Measurements from ENCODE around the gene FHOD3.

FHOD3 gene

DNA sequence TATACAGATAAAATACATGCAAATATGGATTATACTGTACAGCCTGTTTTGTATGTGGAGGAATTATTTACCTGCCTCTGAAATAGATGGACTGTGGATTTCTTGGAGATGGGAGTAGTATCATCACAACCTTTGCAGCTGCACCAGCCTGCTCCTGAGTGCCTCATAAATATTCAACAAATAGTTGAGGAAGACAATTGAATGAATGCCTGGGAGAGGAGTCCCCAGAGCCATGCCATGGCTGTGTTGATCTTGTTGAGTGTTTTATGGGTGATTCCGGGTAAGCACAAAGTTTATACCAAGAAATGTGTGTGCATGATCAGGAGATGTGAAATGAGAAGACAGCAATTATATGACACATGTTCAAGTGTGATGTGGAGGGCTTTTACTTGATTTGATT, 225.0 kb downstream of the FHOD3 start:
- no peak for DNase-seq (ENCODE audit: low read depth)

DNA sequence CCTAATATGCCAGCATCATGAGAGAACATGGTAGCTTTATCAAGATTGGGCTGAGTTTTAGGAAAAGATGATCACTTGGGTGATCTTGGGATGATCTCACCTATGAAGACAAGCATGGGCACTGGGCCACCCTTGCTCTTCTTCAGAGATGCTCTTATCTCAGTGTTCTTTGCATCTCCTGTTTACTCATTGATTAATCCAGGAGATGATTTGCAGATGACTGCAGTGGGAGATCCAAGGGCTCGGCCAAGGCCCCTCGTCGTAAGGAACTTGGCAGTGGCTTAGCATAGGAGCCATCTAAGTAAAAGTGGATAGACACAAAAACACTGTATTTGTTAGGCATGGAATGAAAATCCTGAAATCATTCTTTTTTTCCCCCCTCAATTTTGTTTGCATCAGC, 228.4 kb downstream of the FHOD3 start:
- DNase-seq (ENCODE audit: low read depth) = no peak

DNA sequence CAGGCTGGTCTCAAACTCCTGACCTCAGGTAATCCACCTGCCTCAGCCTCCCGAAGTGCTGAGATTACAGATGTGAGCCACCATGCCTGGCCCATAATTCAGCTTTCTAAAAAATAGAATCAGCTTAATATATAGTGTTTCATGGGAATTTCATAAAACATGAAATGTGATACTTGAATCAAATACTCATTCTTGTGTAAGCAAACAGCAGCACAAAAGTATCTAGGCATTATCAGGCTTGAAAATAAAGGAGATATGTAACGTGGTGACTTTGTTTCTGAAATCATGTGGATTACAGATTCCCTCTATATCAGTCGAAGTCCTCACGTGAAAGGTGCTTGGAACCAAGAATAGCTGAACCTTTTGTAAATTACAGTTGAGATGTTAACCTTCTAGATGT, 229.1 kb downstream of the FHOD3 start:
- DNase-seq (ENCODE audit: low read depth) = no peak

DNA sequence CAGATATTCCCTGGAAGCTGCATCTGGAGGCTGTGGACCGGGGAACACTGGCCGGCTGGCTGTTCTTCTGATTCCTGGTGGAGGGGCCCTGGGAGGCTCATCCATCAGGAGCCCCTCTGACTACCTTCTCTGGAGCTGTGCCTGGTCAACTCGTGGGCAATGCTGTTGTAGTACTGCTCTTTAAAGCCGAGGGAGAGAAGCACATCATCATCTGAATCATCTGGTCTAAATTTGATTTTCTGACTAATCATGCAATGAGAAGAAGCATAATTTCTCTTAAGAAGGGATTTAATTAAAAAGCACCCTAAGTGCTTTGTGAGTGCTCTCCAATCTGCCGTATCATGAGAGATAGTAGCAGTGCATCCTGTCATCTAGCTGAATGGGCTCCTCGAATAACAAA, 229.5 kb downstream of the FHOD3 start:
- DNase-seq (ENCODE audit: low read depth) = no peak

DNA sequence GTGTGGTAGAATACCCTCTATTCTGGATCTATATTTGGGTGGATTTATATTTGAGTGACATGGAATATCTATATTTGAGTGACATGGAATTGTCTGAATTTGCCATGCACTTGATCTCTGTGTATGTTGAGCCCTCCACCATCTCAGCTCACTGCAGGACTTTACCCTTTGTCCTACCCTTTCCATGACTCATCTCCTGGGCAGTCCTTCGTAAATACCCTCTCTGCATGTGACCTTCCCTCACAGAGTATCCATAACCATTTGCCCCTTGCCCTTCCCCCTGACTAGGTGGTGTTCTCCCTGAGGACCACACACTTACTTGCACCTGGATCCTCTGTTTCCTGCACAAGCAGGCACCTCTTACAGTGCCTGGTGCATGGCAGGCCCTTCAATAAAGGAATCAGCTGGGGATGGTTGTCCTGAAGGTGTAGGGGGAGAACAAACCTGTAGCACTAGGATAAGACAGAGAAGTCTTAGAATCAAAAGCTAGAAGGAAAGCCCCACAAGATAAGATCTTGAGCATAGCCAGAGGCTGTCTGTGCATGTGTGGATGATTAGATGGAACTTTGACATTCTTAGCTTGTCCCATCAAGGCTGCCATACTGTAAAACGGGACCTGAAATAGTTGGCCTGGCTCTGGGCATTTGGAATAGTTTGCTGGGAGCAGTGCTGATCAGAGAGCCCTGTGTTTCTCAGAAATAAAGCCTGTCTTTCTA, 230.4 kb downstream of the FHOD3 start:
- DNase-seq (ENCODE audit: low read depth) = peak; percentile 16

DNA sequence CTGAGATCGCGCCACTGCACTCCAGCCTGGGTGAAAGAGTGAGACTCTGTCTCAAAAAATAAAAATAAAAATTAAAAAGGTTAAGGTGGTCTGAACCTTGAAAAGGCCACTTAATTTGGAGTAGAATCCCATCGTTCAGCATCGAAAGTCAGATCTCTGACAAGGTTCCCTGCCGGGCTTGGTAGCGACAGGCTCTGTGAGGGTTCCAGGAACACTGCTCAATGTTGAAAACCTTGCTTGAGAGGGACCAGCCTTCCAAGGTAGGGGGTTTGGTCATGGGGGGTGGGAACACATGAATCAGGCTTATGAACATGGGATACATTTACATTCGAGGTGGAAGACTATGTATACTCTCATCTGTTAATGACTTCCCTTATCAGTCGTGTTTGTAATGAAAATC, 232.2 kb downstream of the FHOD3 start:
- DNase-seq (ENCODE audit: low read depth) = no peak

DNA sequence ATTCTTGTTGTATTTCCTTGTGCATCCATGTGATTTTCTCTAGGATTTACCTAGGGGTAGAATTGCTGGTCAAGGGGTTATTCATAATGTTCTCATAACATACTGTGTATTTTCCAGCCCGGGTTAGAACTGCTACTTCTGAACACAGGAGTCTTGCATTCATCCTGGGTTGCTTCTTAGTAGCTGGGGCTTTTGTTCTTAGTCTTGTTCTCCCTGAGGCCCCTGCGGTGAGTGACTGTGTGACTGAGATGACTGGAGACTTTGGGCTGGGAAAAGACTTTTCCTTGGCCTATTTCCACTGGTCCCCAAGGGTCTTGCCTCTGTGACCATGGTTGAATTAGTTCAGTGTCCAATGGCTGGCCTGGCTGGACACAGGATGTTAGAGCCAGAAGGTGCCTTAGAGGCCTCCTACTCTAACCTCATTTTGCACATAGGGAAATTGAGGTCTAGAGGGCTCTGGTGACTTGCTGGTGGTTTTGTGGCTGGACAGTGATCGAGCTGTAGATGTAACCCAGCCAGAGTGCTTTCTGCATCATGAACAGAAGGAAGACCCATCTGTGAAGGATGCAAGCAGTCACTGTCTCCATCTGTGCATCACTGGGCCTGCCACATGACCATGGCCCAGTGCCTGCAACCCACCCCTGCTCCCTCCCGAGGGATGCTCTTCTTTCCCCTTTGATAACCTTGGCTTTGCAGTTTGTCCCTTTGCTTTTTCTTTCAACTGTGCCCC, 233.3 kb downstream of the FHOD3 start:
- DNase-seq (ENCODE audit: low read depth) = no peak

DNA sequence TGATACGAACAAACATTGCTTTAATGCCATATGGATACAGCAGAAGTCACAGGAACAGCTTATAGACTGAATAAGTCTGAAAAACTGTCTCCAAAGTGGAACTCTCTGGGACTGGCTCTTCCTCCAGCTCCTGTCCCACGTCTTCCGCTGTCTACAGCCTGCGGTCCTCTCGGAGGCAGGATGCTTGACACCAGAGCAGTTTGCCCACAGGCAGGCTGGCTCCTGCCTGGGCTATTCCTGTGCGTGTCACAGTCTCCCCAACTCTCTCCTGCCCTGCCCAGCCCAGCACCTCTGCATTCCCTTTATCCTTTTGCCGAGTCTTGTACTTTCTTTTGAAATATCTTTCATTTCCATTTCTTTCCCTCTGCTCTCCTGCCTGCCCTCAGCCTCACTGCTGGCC, 234.1 kb downstream of the FHOD3 start:
- DNase-seq (ENCODE audit: low read depth) = no peak

DNA sequence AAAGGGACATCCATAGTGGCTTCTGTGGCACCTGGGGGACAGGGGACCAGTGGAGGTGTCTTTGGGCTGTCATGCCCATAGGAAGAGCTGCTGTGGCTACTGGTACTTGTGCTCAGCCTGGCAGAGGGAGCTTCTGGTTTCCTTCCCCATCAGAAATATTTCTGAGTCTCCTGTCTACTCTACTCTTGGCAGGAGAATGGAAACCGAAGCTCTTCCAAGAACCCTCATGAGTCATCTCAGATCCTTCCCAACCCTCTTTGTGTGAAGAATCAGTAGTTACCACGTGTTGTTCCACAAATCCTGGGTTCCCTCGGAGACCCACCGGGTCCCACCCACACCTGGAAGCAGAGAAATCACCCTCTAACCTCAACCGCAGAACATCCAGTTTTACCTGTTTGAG, 234.9 kb downstream of the FHOD3 start:
- DNase-seq (ENCODE audit: low read depth) = peak; percentile 65

DNA sequence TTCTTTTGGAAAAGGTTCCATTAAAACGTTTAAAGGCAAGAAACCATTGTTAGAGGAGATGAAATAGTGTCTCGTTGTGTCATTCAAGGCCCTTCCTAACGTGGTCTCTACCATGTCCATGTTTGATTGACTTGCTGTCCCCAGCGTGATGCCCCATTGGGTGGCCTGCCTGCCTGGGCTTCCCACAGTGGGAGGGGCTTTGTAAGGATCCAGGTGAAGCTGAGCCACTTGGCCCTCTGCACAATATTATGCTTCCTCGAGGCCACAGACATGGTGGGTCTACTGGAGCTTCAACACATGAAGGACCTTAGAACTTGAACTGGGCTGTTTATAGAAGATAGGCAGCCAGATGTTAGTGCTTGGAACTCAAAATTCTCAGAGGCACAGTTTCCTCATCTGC, 235.3 kb downstream of the FHOD3 start:
- DNase-seq (ENCODE audit: low read depth) = no peak

DNA sequence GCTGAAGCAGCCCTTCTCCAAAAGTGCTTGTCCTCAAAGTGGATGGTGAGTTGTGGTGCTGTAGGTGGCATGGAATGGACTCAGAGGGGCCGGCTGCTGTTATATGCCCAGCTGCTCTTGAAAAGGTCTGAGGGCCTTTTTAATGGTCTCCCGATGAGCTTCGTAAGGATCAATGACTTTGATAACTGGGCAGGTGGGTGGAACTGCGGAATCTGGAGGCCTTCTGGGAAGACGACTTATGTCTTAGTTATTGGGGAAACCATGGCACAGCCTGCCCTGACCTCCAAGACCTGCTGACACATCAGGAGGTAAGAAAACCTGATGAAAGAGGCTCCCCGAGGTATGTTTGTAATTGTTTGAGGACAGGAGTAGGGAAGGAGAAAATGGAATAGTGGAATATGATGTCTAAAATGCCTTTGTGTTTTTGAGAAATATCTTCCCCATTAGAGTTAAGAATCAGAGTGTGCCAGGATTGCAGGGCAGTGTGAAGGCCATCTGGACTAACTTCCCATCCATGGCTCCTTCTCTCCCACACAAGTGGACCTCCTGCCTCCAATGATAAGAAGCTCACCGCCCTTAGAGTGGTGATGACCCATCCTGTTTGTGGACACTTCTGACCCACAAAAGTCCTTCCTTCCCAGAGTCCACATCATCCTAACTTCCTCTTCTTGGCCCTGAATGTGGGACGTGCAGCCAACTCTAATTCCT, 236.1 kb downstream of the FHOD3 start:
- no peak for DNase-seq (ENCODE audit: low read depth)

DNA sequence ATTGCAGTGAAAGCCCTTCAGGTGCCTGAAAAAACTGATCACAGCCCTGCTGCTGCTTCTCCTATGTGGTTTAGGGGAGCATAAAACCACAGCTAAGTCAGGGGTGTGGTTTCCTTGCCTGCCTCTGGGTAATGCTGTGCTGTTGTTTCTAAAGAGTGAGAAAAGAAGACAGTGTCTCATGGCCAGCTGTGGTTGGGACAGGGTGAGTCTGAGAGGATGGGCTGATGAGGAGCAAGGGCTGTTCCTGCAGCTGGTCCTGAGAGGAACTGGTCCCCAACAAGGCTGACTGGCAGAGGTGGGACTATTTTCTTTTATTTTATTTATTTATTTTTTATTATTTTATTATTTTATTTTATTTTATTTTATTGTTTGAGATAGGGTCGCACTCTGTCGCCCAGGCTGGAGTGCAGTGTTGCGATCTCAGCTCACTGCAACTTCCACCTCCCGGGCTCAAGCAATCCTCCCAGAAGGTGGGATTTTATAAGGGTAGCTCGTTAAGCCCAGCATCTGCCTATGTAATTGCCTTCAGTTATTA, 236.7 kb downstream of the FHOD3 start:
- DNase-seq (ENCODE audit: low read depth) = no peak

DNA sequence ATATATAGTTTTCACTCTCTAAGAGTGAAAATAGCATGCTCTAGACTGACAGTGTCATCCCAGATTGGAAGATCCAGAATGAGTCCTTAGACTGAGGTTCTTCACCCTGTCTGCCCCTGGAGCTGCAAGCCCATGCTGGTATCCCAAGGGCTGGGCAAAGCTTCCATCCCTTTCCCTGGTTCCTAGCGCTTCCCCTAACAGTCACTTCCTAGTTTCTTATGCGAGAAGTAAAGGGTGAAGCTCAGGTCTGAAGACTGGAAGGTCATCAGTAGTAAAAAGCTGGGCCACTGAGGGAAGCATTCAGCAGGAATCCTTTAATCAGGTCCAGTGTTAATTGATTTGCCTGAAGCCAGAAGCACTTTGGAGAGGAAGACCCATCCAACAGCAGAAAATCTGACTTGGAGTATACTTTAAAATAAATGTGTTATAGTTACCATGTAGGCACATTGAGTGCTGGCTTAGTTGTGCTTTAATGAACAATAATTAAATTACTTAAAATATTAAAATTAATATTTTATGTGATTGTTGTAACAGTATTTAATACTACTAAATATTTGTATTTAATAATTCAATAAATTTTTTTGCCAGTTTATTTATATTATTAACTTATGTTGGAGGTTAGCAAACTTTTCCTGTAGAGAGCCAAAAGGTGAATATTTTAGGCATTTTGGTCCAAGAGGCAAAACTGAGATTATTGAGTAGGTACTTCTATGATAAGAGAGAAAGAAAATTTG, 237.9 kb downstream of the FHOD3 start:
- no peak for DNase-seq (ENCODE audit: low read depth)

DNA sequence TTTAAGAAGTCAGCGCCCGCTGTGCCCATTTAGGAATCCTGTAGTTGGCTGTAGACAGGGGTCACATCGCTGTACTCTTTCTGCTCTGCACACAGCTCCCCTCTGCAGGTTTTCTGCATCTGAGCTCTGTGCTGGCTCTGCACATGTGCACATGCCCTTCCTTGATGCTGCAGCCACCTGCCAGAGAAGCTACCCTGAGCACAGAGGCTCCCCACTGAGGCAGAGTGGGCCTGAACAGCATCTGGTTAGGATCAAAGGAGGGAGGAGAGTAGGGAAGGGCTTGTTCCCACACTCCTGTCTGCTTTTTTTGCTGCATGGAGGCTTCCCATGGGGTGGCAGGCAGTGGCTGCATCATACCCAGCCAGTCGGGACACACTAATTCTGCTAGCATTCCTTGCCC, 238.9 kb downstream of the FHOD3 start:
- no peak for DNase-seq (ENCODE audit: low read depth)

DNA sequence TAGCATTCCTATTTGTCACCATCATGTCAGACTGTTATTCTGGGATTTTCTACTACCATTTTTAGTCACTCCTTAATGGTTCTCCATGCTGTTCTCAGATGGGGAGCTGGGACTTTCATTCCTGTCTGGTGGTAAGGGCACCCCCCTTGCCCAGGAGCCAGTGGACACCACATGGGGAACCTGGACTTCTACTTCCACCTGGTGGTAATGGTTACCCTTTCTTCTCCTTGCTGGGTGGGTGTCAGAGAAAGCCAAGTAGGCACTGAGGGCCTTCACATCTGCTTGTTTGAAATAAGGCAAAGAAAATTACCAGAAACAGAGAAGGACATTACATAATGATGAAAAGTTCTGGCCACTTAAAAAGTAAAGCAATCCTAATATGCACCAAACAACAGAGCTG, 239.8 kb downstream of the FHOD3 start:
- no peak for DNase-seq (ENCODE audit: low read depth)

DNA sequence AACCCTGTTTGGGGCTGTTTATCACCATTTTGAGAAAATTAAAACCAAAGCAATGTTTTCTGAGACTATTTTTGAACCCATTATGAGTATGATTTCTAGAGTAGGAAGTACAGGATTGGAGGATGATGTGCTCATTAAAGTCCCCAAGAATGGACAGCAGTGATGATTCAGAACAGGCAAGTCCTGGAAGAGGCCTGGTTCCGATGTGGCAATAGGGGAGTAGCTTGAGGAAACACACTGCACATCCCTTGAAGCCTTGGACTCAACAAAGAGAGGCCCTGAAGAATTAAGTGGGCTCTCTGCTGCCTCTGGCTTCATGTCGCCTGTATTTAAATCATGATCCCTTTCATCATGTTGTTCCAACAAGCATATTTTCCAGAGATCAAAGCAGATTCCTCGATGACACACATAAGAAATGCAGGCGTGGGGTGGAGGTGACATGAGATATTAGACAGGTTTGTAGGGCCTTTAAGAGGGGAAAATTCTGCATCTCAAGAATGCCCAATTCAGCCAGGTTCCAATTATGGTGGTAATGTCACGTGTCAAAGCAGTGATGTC, 242.2 kb downstream of the FHOD3 start:
- DNase-seq (ENCODE audit: low read depth) = peak; percentile 50

DNA sequence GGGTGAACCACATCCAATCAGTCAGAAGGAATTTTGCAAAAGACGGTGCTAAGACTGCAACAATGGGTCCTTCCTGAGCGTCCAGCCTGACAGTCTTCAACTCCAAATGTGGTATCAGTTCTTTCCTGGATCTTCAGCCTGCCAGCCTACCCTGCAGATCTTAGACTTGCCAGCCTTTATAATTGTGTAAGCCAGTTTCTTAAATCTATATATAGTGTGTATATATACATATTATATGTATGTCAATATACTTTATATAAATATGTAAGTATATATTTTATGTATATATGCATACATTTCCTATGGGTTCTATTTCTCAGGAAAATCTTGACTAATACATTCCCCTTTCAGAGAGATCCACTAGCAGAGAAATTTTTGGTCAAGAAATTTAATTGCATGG, 245.5 kb downstream of the FHOD3 start:
- DNase-seq (ENCODE audit: low read depth) = no peak

DNA sequence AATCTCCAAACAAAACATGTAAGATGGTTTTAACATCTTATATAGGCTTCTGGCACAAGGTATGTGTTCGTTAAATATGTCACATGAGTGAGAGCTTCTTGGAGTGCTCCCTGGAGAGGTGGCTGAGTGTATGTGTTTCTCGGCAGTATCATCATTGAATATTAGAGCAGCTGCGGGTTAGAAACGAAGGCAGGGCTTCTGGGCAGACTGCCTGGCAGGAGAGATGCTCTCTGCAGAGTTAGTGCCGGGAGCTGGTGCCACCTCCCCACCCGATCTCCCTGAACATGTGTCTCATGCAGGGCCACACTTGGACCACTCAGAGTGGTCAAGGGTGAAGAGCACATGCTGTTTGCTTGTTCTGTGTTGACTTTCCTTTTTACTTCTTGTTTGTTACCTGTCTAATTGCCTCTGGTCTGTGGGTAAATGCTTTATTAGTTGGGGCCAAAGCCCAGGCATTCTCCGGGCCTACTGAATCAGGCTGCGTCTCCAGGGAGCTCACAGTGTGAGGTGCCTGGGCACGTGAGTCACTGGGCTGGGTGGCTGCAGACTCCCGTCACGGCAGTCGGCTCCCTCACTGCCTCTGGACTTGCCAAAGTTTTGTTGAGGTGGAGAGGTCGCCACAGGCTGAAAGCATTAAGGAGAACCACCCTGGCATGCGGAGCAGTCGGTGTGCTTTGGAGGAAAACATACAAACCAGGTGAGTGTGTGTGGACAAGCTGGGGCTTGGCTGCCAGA, 246.6 kb downstream of the FHOD3 start:
- no peak for DNase-seq (ENCODE audit: low read depth)

DNA sequence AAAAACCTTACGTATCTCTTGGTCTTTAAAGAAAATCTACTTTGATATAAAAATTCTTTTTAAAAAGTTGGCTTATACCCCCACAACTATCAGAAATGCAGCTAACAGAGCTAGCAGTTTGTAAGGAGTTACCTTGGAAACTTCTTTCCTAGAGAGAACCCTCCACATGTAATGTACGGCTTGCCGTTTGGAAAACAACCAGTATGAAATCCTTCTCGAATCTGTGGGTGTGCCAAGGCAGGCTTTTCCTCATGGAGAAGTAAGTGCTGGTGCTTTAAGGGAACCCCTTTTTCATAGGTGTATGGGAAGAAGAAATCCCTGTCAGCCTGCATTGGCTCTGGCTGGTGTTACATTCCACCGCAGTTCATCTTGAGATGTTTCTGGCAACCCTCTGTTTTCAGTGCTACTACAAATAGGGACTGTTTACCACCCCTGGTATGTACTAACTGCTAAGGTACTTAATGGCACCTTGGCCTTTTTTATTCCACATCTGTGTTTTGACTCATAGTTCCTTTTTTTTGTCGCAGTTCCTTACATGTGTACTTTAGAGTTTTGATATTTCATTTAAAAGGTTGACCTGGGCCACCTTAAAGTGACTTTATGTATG, 248.4 kb downstream of the FHOD3 start:
- DNase-seq (ENCODE audit: low read depth) = no peak

DNA sequence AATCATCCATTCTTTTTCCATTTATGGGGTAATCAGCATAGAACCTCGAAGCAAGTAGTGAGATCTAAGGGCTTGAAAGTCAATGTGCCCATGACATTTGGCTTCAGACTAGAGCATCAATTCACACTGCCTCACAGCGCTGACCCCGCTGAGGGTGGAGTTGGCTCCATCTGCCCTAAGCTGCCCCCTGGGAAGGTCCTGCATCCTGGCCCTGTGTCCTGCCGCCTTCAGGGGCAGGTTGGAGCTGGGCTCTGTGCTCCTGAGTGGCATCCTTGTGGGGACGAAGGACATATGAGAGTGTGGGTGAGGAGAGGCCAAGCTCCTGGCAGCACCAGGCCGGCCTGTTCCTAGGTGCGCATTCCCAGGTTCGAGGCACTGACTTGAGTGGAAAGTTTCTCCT, 249.4 kb downstream of the FHOD3 start:
- DNase-seq (ENCODE audit: low read depth) = no peak

DNA sequence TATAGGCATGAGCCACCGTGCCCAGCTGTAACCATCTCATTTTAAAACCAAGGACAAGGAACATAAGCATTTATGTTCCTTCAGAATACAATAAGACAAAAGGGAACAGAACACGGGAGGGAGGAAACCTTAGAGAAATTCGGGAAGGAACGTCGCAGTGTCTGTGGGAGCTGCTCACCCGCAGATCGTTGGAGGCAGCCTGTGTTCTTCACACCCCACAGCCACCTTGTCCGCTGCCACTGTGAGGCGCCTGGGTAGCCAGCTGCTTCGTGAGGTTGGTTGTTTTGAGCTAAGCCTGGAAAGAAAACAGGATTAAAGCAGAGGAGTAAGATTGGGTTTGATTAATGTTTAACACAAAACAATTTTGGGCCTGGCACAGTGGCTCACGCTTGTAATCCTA, 250.0 kb downstream of the FHOD3 start:
- DNase-seq (ENCODE audit: low read depth) = no peak

Data from EH (cell line).